Measurements from ENCODE around the gene DCDC2. TPM values are rescaled to one million over a fixed set of nuclear protein-coding genes. Genes with fewer than 3 reads are reported as not detected.
"Not testable (repeated sequence)": the region's sequence is repeated elsewhere in the genome, so short reads cannot be mapped to it uniquely, and the experiment has no call there.

DCDC2 gene
- total RNA-seq, 1 donor from 2014 or later, result 5.5 TPM

DNA sequence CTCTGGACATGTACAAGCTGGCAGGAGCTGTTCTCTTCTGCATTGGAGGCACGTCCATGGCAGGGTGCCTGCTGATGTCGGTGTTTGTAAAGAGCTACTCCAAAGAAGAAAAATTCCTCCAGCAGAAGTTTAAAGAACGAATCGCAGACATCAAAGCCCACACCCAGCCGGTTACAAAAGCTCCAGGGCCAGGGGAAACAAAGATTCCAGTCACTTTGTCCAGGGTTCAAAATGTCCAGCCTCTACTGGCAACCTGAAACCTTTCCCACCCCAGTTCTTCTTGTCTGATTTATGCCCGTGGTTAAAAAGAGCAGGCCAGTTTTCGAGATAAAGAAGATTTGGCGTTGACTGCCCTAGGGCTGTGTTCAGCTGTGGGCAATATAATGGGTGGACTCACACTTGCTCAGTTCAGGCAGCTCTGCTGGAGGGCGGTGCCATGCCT lies 212.1 kb downstream of the DCDC2 start:
- Mint-ChIP-seq H3K27me3 (peaks cover 4% of the 10 kb centered on the region), H3K4me1 (ENCODE audit: unreplicated experiment) (peaks cover 19% of the 10 kb centered on the region), H3K36me3 (no peaks in the 10 kb centered on the region), H3K9me3 (peaks cover 4% of the 10 kb centered on the region), H3K4me3 (no peak overlapping the region), H3K27ac (no peak overlapping the region)
- no peak for DNase-seq (ENCODE audit: extremely low spot score, unreplicated experiment)
- TF ChIP-seq, protein P1, sequence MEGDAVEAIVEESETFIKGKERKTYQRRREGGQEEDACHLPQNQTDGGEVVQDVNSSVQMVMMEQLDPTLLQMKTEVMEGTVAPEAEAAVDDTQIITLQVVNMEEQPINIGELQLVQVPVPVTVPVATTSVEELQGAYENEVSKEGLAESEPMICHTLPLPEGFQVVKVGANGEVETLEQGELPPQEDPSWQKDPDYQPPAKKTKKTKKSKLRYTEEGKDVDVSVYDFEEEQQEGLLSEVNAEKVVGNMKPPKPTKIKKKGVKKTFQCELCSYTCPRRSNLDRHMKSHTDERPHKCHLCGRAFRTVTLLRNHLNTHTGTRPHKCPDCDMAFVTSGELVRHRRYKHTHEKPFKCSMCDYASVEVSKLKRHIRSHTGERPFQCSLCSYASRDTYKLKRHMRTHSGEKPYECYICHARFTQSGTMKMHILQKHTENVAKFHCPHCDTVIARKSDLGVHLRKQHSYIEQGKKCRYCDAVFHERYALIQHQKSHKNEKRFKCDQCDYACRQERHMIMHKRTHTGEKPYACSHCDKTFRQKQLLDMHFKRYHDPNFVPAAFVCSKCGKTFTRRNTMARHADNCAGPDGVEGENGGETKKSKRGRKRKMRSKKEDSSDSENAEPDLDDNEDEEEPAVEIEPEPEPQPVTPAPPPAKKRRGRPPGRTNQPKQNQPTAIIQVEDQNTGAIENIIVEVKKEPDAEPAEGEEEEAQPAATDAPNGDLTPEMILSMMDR (conservative IDR thresholded peaks at IDR 0.05), result no peak

- peaks cover 17% of the 10 kb centered on the region for H3K27me3 Mint-ChIP-seq
- H3K9me3 Mint-ChIP-seq; H3K4me1 Mint-ChIP-seq (ENCODE audit: unreplicated experiment); H3K36me3 Mint-ChIP-seq; H3K27ac Mint-ChIP-seq; DNase-seq (ENCODE audit: extremely low spot score, unreplicated experiment); H3K4me3 Mint-ChIP-seq: not testable (repeated sequence)
Measured at GRCh38 chr6:24142733-24143132, 215.1 kb downstream of the DCDC2 start.

DNA sequence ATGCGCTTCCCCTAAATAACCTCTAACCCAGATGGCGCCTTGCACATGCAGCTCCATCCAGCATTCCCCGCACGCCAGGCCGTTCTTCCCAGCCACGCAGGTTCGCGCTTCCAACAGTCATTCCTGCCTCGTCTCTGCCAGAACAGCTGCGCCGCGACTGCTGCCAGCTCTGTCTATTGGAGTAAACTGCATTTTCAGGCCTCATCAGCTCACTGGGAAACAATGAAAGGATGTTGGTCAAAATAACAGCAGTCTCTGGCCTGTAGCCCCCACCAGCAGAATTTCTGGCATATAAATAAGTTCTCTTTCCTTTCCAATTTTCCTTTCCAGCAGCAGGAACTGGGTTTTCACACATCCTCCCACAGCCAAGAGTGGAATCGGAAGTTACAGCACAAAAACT lies 217.3 kb downstream of the DCDC2 start:
- H3K27me3 Mint-ChIP-seq, result peaks cover 20% of the 10 kb centered on the region
- no peak for DNase-seq (ENCODE audit: extremely low spot score, unreplicated experiment)
- H3K27ac Mint-ChIP-seq, result no peak overlapping the region
- TF ChIP-seq, protein P1 (conservative IDR thresholded peaks at IDR 0.05), result no peak
- no peaks in the 10 kb centered on the region for H3K4me1 Mint-ChIP-seq (ENCODE audit: unreplicated experiment)
- no peak overlapping the region for H3K4me3 Mint-ChIP-seq
- H3K9me3 Mint-ChIP-seq, result no peaks in the 10 kb centered on the region
- no peaks in the 10 kb centered on the region for H3K36me3 Mint-ChIP-seq

GRCh38 chr6:24139639-24140038 lies 218.2 kb downstream of the DCDC2 start:
- H3K36me3 Mint-ChIP-seq, result no peaks in the 10 kb centered on the region
- H3K27ac Mint-ChIP-seq, result no peak overlapping the region
- H3K4me1 Mint-ChIP-seq (ENCODE audit: unreplicated experiment), result no peaks in the 10 kb centered on the region
- peaks cover 29% of the 10 kb centered on the region for H3K27me3 Mint-ChIP-seq
- H3K9me3 Mint-ChIP-seq, result no peaks in the 10 kb centered on the region
- no peak for DNase-seq (ENCODE audit: extremely low spot score, unreplicated experiment)
- no peak overlapping the region for H3K4me3 Mint-ChIP-seq
- TF ChIP-seq, protein P1 (conservative IDR thresholded peaks at IDR 0.05), result no peak

DNA sequence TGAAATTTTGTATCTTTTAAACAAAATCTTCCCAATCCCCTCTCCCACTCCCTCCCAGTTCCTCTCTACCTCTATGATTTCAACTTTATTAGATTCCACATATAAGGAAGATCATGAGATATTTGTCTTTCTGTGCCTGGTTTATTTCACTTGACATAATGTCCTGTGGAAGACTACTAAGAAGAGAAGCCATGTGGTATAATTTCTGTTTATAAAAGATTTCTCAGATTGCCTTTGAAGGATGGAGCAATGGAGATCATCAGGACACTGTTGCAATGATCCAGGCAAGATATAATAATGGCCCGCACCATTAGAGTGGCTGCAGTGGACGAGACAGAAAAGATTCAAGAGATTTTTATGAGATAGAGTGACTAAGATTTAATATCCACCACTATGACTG lies 218.8 kb downstream of the DCDC2 start:
- H3K36me3 Mint-ChIP-seq, result no peaks in the 10 kb centered on the region
- no peak for DNase-seq (ENCODE audit: extremely low spot score, unreplicated experiment)
- TF ChIP-seq, protein P1 (conservative IDR thresholded peaks at IDR 0.05), result no peak
- no peak overlapping the region for H3K4me3 Mint-ChIP-seq
- no peaks in the 10 kb centered on the region for H3K9me3 Mint-ChIP-seq
- H3K27ac Mint-ChIP-seq, result no peak overlapping the region
- H3K27me3 Mint-ChIP-seq, result peaks cover 29% of the 10 kb centered on the region
- H3K4me1 Mint-ChIP-seq (ENCODE audit: unreplicated experiment), result no peaks in the 10 kb centered on the region

DNA sequence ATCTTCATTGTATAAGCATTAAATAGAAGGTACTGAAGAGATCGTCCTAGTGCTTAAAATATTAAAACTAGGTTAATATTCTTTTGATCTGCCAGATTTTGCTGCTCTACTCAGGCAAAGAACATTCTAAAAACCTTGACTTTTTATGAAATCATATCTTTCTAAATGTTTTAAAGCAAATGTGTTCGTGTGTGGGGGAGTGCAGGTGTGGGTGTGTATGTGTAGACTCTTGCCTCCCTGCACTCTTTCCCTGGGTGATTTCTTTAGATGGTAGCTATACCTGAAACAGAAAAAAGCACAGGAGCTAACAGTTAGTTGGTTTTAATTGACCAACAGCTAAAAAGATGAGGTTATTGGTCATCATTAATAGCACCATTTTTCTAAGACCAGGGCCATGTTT lies 226.1 kb downstream of the DCDC2 start:
- Mint-ChIP-seq H3K27me3 (peaks cover 14% of the 10 kb centered on the region), H3K4me1 (ENCODE audit: unreplicated experiment) (peaks cover 3% of the 10 kb centered on the region), H3K27ac (no peak overlapping the region), H3K4me3 (no peak overlapping the region), H3K9me3 (no peaks in the 10 kb centered on the region), H3K36me3 (no peaks in the 10 kb centered on the region)
- TF ChIP-seq, protein P1 (conservative IDR thresholded peaks at IDR 0.05), result no peak
- DNase-seq (ENCODE audit: extremely low spot score, unreplicated experiment), result no peak
